ENCODE results near the gene COQ10A.

DNA sequence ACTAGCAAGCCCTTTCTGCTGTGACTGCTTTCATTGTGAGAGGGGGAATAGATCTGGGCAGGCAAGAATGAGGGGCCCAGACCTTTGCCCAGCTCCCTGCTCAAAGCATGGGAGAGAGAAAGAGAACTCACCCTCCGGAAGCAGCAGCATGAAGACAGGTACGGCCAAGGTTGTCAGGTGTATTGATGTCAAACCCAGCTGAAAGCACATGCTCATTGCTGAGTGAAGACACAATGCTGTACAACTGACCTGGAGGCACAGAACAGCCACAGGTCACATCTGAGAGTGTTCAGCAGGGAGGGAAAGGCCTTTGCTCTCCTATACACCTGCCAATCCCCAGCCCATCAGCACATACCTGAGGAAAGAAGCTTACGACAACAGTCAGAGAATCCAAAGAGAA is 14.1 kb upstream of the COQ10A start:
- TF ChIP-seq, protein P1, sequence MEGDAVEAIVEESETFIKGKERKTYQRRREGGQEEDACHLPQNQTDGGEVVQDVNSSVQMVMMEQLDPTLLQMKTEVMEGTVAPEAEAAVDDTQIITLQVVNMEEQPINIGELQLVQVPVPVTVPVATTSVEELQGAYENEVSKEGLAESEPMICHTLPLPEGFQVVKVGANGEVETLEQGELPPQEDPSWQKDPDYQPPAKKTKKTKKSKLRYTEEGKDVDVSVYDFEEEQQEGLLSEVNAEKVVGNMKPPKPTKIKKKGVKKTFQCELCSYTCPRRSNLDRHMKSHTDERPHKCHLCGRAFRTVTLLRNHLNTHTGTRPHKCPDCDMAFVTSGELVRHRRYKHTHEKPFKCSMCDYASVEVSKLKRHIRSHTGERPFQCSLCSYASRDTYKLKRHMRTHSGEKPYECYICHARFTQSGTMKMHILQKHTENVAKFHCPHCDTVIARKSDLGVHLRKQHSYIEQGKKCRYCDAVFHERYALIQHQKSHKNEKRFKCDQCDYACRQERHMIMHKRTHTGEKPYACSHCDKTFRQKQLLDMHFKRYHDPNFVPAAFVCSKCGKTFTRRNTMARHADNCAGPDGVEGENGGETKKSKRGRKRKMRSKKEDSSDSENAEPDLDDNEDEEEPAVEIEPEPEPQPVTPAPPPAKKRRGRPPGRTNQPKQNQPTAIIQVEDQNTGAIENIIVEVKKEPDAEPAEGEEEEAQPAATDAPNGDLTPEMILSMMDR (conservative IDR thresholded peaks at IDR 0.05) = no peak
- TF ChIP-seq EZH2 (IDR thresholded peaks at IDR 0.05; ENCODE audit: low read depth) = no peak

Data from PC-9 (cell line).